ENCODE measurements around the gene LRRC75A. TPM values are rescaled to one million over a fixed set of nuclear protein-coding genes. Genes with fewer than 3 reads are reported as not detected.
A peak's percentile ranks its signal among the peaks of the same experiment; 100 is the strongest.

Gene LRRC75A
- total and polyA plus RNA-seq, 2 experiments from 2014 or later = 5.3 to 26.2 TPM

GRCh38 chr17:16477255-16477654 lies 14.7 kb downstream of the LRRC75A start:
- H3K4me3 Mint-ChIP-seq = no peak overlapping the region
- H3K4me2 ChIP-seq = peak overlapping the region; percentile 21; the same call in 1 of the 2 replicates
- H3K27ac Mint-ChIP-seq = no peak overlapping the region
- H3F3A ChIP-seq (replicated peaks; ENCODE audit: low read depth) = no peaks in the 10 kb centered on the region
- no peaks in the 10 kb centered on the region; the same call in 1 of the 2 replicates for H4K20me1 ChIP-seq (replicated peaks; ENCODE audit: insufficient read depth)
- H3K4me1 Mint-ChIP-seq = peaks cover 46% of the 10 kb centered on the region
- H3K4me3 ChIP-seq = no peak overlapping the region
- no peaks in the 10 kb centered on the region for H3K36me3 Mint-ChIP-seq (ENCODE audit: low read depth)
- TF ChIP-seq NANOG (IDR thresholded peaks at IDR 0.05; ENCODE audit: borderline replicate concordance) (no peak), CTCF (conservative IDR thresholded peaks at IDR 0.05; ENCODE audit: low read depth in 2 of 2) (no peak), ZNF331 (CRISPR knock-in tag; IDR thresholded peaks at IDR 0.05; ENCODE audit: low read depth) (no peak)
- ATAC-seq = peak; percentile 47
- no peaks in the 10 kb centered on the region for H3K27me3 ChIP-seq (ENCODE audit: insufficient read depth)
- peaks cover 18% of the 10 kb centered on the region for H3K27me3 Mint-ChIP-seq (ENCODE audit: insufficient read depth, low read depth, poor library complexity)
- H2AFZ ChIP-seq = no peak overlapping the region
- H3K36me3 ChIP-seq (ENCODE audit: insufficient read depth) = no peaks in the 10 kb centered on the region
- H3K27ac ChIP-seq (ENCODE audit: low read depth) = no peak overlapping the region
- H3K9me3 Mint-ChIP-seq = no peaks in the 10 kb centered on the region
- H3K9me2 ChIP-seq (ENCODE audit: insufficient read depth) = no peaks in the 10 kb centered on the region
- peaks cover 3% of the 10 kb centered on the region; the same call in 1 of the 2 replicates for H3K79me2 ChIP-seq (replicated peaks; ENCODE audit: insufficient read depth)
- peaks cover 17% of the 10 kb centered on the region for H3K4me1 ChIP-seq (ENCODE audit: insufficient read depth)
- no peak for DNase-seq (ENCODE audit: low spot score)

GRCh38 chr17:16475179-16475704 lies 16.8 kb downstream of the LRRC75A start:
- Mint-ChIP-seq H3K9me3 (no peaks in the 10 kb centered on the region), H3K4me1 (peaks cover 44% of the 10 kb centered on the region), H3K27ac (no peak overlapping the region), H3K4me3 (no peak overlapping the region), H3K36me3 (ENCODE audit: low read depth) (no peaks in the 10 kb centered on the region), H3K27me3 (ENCODE audit: insufficient read depth, low read depth, poor library complexity) (peaks cover 12% of the 10 kb centered on the region)
- no peaks in the 10 kb centered on the region for H3K27me3 ChIP-seq (ENCODE audit: insufficient read depth)
- H3K79me2 ChIP-seq (replicated peaks; ENCODE audit: insufficient read depth) = peaks cover 6% of the 10 kb centered on the region
- no peak overlapping the region for H3K4me3 ChIP-seq
- H3F3A ChIP-seq (replicated peaks; ENCODE audit: low read depth) = no peaks in the 10 kb centered on the region
- no peaks in the 10 kb centered on the region for H3K9me2 ChIP-seq (ENCODE audit: insufficient read depth)
- H3K36me3 ChIP-seq (ENCODE audit: insufficient read depth) = no peaks in the 10 kb centered on the region
- H3K4me2 ChIP-seq = no peak overlapping the region
- no peak overlapping the region for H3K27ac ChIP-seq (ENCODE audit: low read depth)
- ATAC-seq (no peak), DNase-seq (ENCODE audit: low spot score) (no peak)
- peaks cover 5% of the 10 kb centered on the region for H4K20me1 ChIP-seq (replicated peaks; ENCODE audit: insufficient read depth)
- peaks cover 14% of the 10 kb centered on the region for H3K4me1 ChIP-seq (ENCODE audit: insufficient read depth)
- H2AFZ ChIP-seq = no peak overlapping the region
- TF ChIP-seq ZNF114 (CRISPR knock-in tag; IDR thresholded peaks at IDR 0.05) (no peak), NANOG (IDR thresholded peaks at IDR 0.05; ENCODE audit: borderline replicate concordance) (no peak), CREB1 (CRISPR knock-in tag; IDR thresholded peaks at IDR 0.05; ENCODE audit: low read depth) (no peak), CTCF (conservative IDR thresholded peaks at IDR 0.05; ENCODE audit: low read depth in 2 of 2) (no peak), EZH2 (IDR thresholded peaks at IDR 0.05; ENCODE audit: low read depth, unreplicated experiment) (no peak), JUNB (IDR thresholded peaks at IDR 0.05; ENCODE audit: unreplicated experiment) (no peak), ZNF331 (CRISPR knock-in tag; IDR thresholded peaks at IDR 0.05; ENCODE audit: low read depth) (no peak), STAT1 (IDR thresholded peaks at IDR 0.05; ENCODE audit: unreplicated experiment) (no peak)
- TF ChIP-seq, protein P1, sequence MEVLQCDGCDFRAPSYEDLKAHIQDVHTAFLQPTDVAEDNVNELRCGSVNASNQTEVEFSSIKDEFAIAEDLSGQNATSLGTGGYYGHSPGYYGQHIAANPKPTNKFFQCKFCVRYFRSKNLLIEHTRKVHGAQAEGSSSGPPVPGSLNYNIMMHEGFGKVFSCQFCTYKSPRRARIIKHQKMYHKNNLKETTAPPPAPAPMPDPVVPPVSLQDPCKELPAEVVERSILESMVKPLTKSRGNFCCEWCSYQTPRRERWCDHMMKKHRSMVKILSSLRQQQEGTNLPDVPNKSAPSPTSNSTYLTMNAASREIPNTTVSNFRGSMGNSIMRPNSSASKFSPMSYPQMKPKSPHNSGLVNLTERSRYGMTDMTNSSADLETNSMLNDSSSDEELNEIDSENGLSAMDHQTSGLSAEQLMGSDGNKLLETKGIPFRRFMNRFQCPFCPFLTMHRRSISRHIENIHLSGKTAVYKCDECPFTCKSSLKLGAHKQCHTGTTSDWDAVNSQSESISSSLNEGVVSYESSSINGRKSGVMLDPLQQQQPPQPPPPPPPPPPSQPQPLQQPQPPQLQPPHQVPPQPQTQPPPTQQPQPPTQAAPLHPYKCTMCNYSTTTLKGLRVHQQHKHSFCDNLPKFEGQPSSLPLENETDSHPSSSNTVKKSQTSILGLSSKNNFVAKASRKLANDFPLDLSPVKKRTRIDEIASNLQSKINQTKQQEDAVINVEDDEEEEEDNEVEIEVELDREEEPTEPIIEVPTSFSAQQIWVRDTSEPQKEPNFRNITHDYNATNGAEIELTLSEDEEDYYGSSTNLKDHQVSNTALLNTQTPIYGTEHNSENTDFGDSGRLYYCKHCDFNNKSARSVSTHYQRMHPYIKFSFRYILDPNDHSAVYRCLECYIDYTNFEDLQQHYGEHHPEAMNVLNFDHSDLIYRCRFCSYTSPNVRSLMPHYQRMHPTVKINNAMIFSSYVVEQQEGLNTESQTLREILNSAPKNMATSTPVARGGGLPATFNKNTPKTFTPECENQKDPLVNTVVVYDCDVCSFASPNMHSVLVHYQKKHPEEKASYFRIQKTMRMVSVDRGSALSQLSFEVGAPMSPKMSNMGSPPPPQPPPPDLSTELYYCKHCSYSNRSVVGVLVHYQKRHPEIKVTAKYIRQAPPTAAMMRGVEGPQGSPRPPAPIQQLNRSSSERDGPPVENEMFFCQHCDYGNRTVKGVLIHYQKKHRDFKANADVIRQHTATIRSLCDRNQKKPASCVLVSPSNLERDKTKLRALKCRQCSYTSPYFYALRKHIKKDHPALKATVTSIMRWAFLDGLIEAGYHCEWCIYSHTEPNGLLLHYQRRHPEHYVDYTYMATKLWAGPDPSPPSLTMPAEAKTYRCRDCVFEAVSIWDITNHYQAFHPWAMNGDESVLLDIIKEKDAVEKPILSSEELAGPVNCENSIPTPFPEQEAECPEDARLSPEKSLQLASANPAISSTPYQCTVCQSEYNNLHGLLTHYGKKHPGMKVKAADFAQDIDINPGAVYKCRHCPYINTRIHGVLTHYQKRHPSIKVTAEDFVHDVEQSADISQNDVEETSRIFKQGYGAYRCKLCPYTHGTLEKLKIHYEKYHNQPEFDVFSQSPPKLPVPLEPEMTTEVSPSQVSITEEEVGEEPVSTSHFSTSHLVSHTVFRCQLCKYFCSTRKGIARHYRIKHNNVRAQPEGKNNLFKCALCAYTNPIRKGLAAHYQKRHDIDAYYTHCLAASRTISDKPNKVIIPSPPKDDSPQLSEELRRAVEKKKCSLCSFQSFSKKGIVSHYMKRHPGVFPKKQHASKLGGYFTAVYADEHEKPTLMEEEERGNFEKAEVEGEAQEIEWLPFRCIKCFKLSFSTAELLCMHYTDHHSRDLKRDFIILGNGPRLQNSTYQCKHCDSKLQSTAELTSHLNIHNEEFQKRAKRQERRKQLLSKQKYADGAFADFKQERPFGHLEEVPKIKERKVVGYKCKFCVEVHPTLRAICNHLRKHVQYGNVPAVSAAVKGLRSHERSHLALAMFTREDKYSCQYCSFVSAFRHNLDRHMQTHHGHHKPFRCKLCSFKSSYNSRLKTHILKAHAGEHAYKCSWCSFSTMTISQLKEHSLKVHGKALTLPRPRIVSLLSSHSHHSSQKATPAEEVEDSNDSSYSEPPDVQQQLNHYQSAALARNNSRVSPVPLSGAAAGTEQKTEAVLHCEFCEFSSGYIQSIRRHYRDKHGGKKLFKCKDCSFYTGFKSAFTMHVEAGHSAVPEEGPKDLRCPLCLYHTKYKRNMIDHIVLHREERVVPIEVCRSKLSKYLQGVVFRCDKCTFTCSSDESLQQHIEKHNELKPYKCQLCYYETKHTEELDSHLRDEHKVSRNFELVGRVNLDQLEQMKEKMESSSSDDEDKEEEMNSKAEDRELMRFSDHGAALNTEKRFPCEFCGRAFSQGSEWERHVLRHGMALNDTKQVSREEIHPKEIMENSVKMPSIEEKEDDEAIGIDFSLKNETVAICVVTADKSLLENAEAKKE (CRISPR knock-in tag; IDR thresholded peaks at IDR 0.05) = no peak
- TF ChIP-seq, protein P2, sequence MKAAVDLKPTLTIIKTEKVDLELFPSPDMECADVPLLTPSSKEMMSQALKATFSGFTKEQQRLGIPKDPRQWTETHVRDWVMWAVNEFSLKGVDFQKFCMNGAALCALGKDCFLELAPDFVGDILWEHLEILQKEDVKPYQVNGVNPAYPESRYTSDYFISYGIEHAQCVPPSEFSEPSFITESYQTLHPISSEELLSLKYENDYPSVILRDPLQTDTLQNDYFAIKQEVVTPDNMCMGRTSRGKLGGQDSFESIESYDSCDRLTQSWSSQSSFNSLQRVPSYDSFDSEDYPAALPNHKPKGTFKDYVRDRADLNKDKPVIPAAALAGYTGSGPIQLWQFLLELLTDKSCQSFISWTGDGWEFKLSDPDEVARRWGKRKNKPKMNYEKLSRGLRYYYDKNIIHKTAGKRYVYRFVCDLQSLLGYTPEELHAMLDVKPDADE (IDR thresholded peaks at IDR 0.05) = no peak
